HFF-Myc (cell line): ENCODE data around the gene VEZF1.

ENCODE experiments used
- DNase-seq: peaks from one replicate; pipeline ENCODE4 v3.0.0-alpha.2; 2011; ENCODE audit warnings: low read depth; ENCODE audit errors: extremely low read depth
- H3K4me3 ChIP-seq: replicated peaks from 2 replicates; pipeline ENCODE4 v1.5.1; 2011; ENCODE audit warnings: low read depth, mild to moderate bottlenecking, control low read depth, low read length
- CTCF ChIP-seq: IDR thresholded peaks from 2 replicates; pipeline ENCODE4 v1.5.1; 2012; ENCODE audit warnings: mild to moderate bottlenecking, low read depth, low read length, control low read depth; ENCODE audit errors: missing control alignments

VEZF1 gene

DNA sequence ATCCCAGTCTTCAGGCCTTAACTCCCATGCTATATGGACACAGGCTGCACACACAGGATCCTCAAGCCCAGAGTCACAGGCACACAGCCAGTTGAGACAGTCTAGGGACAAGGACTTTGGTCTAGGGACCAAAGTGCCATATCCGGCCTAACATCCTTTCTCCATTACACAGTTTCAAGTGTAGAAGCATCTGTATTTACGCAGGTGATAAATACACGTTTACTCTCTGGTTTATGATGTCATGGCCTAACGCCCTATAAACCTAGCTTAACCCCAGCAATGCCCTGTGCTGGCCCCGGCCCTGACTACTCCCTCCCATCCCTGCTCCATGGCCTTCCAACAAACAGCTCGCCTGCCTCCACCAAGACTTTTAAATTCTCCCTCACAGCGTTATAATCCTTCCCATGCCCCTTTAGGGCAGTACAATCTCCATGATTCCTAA is 50.0 kb downstream of the VEZF1 start:
- no peak overlapping the region for H3K4me3 ChIP-seq
- no peak for TF ChIP-seq CTCF
- no peak for DNase-seq

DNA sequence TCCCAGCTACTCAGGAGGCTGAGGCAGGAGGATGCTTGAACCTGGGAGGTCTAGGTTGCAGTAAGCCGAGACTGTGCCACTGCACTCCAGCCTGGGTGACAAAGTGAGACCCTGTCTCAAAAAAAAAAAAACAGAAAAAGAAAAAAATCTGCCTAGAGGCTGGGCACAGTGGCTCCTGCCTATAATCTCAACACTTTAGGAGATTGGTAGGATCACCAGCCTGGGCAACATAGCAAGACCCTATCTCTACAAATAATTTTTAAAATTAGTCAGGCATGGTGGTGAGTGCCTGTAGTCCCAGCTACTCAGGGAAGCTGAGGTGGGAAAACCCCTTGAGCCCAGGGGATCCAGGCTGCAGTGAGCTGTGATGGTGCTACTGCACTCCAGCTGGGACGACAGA is 50.6 kb downstream of the VEZF1 start:
- H3K4me3 ChIP-seq, result no peak overlapping the region
- TF ChIP-seq CTCF, result no peak

DNA sequence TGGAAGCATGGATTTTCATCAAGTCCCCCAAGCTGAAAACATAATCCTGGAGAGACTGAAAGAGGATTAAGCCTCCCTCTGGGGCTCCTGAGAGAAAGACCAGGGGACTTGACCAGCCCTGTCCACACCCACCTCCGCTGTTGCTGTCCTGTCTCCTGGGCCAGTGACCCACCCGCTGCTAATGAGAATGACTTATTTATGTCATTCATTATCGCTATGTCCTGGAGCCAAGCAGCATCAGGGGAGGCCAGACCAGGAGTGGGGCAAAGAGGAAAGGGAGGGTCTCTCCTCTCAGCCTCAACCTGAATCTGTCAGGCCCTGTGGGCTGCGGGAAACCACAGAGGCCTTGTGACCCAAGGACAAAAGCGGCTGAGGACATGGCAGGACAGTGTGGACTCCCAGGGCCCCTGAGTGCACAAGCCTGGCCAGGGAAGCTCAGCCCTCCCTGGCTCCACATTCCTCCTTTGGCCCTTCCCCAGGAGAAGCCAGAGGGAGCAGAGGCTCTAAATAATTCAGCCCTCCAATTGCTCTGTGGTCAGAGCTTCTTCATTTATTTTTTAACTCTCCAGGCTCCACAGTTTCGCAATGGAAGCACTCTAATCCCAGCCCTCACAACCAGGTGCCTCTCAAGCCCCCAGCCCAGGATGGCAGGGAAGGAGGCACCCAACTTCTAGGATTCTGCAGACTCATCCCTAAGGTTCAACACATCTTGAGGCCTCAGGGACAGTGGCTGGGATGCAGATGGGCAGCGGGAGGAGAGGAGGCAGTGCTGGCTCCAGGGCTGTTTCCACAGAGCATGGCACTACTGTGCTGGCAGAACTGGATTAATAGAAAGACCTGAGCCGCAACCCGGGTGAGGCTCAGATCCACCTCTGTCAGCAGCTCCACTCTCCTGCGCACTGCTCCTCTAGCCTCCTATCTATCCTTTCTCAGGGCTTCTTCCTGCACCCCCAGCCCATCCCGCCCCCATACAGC is 51.9 kb downstream of the VEZF1 start:
- H3K4me3 ChIP-seq, result no peak overlapping the region
- no peak for TF ChIP-seq CTCF
- DNase-seq, result no peak

More for the DNA sequence above, 50.6 kb downstream of the VEZF1 start:
- DNase-seq, result no peak

DNA sequence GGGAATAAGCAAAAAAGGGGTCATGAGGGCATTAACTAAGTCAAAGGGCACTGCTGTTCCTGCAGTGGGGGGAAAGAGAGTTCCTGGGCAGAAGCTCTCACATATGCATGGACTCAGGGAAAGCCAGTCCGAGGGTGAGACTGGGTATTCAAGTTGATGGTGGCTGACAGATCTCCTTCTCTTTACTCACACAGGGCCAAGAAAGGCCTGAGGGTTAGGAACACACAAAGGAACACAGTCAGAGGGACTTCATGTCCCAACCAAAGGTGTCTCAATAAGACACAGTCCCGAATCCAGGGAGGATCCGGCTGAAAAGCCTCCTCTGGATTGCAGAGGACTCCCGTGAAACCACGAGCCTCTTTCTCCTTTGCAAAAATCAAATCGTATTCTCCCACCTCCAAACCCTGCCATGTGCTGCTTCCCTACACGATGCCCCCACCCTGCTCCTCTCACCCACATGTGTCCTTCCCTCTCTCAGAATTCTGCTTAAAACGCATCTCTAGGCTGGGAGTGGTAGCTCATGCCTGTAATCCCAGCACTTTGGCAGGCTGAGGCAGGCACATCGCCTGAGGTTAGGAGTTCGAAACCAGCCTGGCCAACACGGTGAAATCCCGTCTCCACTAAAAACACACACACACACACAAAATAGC is 56.4 kb downstream of the VEZF1 start:
- DNase-seq, result no peak
- no peak for TF ChIP-seq CTCF
- no peak overlapping the region for H3K4me3 ChIP-seq

DNA sequence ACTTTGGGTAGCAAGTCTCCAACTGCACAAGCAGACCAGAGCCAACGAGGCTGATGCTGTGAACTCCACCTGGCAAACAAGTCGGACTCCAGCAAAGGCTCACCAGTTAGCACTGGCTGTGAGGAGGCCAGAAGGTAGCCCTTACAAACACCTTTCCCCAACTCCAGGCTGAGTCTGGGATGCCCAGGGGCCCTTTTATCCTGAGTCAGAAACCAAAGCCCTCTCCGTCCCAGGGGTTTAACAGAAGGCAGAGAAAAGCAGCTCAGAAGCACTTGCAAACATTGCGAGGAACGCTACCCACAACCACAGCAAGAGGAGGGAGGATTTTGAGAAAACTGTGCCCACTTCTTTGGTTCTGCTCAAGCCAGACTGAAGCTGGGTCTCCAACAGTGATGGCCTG is 57.8 kb downstream of the VEZF1 start:
- H3K4me3 ChIP-seq, result no peak overlapping the region
- no peak for DNase-seq
- TF ChIP-seq CTCF, result no peak

DNA sequence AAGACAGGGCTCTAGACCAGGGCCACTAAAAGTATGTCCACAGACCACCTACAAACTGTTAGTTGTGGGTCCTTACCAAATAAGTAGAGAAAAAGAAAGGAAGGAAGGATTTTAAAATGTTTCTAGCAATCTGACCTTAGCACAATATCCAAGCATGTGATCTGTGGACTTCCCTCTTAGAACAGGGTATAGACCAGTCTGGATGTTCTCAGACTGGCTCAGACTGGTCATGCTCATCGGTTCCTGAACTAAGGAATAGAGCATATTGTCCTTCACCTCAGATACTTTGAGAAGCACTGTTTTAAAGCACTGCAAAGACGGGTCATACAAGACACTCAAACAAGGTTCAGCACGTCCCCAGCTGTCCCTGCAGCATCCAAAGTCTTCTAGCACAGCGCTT is 58.7 kb downstream of the VEZF1 start:
- no peak overlapping the region for H3K4me3 ChIP-seq
- TF ChIP-seq CTCF, result no peak
- DNase-seq, result no peak
